Activated T-cell treated with anti-CD3 and anti-CD28 coated beads for 4 hours (primary cell): ENCODE data around the gene LIPC.

Source experiments
- DNase-seq: peaks from one replicate; pipeline ENCODE4 v3.0.0-alpha.2; 2020

LIPC gene

GRCh38 chr15:58520936-58521292 is 89.1 kb downstream of the LIPC start:
- no peak for DNase-seq

- no peak for DNase-seq
Measured at GRCh38 chr15:58521293-58521991, 89.7 kb downstream of the LIPC start.

- DNase-seq = no peak
Measured at GRCh38 chr15:58522391-58522790, 90.6 kb downstream of the LIPC start.

- DNase-seq = no peak
Measured at GRCh38 chr15:58522865-58523264, 91.1 kb downstream of the LIPC start.

- DNase-seq = no peak
Measured at GRCh38 chr15:58523634-58524033, 91.8 kb downstream of the LIPC start.

GRCh38 chr15:58524247-58524646 is 92.5 kb downstream of the LIPC start:
- DNase-seq = no peak

- DNase-seq = no peak
Measured at GRCh38 chr15:58525991-58526421, 94.2 kb downstream of the LIPC start.

GRCh38 chr15:58526647-58527192 is 94.9 kb downstream of the LIPC start:
- DNase-seq = no peak

GRCh38 chr15:58527573-58528187 is 95.9 kb downstream of the LIPC start:
- no peak for DNase-seq

GRCh38 chr15:58528188-58528870 is 96.5 kb downstream of the LIPC start:
- no peak for DNase-seq

GRCh38 chr15:58529041-58529440 is 97.2 kb downstream of the LIPC start:
- no peak for DNase-seq

GRCh38 chr15:58530056-58530590 is 98.3 kb downstream of the LIPC start:
- no peak for DNase-seq

GRCh38 chr15:58532126-58532525 is 100.3 kb downstream of the LIPC start:
- DNase-seq = no peak

- DNase-seq = no peak
Measured at GRCh38 chr15:58534556-58534955, 102.8 kb downstream of the LIPC start.

- no peak for DNase-seq
Measured at GRCh38 chr15:58535337-58535736, 103.5 kb downstream of the LIPC start.

- DNase-seq = no peak
Measured at GRCh38 chr15:58535894-58536293, 104.1 kb downstream of the LIPC start.

GRCh38 chr15:58536414-58536813 is 104.6 kb downstream of the LIPC start:
- no peak for DNase-seq

- DNase-seq = no peak
Measured at GRCh38 chr15:58537033-58537432, 105.2 kb downstream of the LIPC start.

GRCh38 chr15:58538225-58538727 is 106.5 kb downstream of the LIPC start:
- DNase-seq = no peak

GRCh38 chr15:58538901-58539300 is 107.1 kb downstream of the LIPC start:
- DNase-seq = no peak

- no peak for DNase-seq
Measured at GRCh38 chr15:58539548-58539947, 107.8 kb downstream of the LIPC start.

GRCh38 chr15:58541410-58542087 is 109.8 kb downstream of the LIPC start:
- no peak for DNase-seq
